ENCODE results near the gene SELENOK.

Gene SELENOK

GRCh38 chr3:53842436-53843194, 49.0 kb downstream of the SELENOK start:
- no peak for DNase-seq (ENCODE audit: low read depth)

GRCh38 chr3:53841296-53841695, 50.4 kb downstream of the SELENOK start:
- DNase-seq (ENCODE audit: low read depth): no peak

GRCh38 chr3:53837331-53837730, 54.3 kb downstream of the SELENOK start:
- no peak for DNase-seq (ENCODE audit: low read depth)

- DNase-seq (ENCODE audit: low read depth): no peak
These were observed 55.4 kb downstream of the SELENOK start for GRCh38 chr3:53836084-53836872.

GRCh38 chr3:53835257-53835656, 56.4 kb downstream of the SELENOK start:
- DNase-seq (ENCODE audit: low read depth): no peak

- DNase-seq (ENCODE audit: low read depth): no peak
These were observed 57.1 kb downstream of the SELENOK start for GRCh38 chr3:53834429-53835095.

Measured in T follicular helper cell (primary cell).